Activated CD8-positive, alpha-beta memory T cell treated with anti-CD3 and anti-CD28 coated beads for 24 hours (primary cell): ENCODE results near the gene SNTG2.

Experiments
- DNase-seq: peaks from one replicate; pipeline ENCODE4 v3.0.0-alpha.2; 2020

Gene SNTG2

DNA sequence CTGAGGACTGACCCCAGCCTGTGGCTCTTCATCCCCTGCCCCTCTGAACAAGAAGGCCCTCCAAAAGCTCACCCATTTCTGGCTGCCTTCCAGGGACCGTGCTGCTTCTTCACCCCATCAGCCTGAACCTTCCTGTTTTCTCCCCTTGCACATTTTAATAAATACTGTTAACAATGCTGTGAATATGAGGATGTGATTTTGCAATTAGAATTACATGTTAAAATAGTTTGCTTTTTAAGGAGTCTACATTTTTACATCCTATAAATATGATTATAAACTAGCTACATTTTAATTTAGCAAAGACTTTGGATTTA, 4.0 kb downstream of the SNTG2 start:
- no peak for DNase-seq

DNA sequence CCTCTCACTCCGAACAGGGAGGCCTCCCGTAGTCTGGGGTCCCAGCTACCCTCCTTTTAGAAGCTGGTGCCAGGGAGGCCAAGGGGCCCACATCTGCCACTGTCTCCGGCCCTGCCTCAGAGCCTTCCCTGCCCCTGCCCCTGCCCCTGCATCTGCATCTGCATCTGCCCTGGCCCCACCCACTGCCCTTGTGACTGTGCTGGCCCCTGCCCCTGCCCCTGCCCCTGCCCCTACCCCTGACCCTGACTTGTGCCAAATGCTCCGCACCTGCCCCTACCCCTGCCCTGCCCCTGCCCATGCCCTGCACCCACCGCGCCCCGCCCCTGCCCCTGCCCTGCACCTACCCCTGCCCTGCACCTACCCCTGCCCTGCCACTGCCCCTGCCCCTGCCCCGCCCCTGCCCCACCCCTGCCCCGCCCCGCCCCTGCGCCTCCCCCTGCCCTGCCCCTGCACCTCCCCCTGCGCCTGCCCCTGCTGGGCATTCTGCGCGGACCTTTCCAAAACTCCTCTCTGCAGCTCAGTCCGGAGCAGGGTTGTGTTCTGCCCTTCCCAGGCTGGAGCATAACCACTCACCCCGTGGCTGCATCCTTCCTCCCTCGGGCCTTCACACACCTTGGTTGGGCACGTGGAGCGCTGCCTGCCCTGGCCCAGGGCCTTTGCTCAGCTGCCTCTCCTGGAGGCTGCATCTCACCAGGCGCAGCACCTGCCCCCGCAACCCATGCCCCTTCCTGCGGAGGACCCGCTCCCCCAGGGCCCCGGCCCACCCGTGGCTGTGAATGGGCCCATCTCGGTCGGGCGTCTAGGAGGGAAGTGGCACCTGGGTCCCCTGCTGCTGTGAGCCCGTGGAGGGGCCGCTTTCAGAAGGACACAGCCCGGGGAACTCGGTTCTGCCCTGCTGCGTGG, 5.4 kb downstream of the SNTG2 start:
- DNase-seq = no peak

DNA sequence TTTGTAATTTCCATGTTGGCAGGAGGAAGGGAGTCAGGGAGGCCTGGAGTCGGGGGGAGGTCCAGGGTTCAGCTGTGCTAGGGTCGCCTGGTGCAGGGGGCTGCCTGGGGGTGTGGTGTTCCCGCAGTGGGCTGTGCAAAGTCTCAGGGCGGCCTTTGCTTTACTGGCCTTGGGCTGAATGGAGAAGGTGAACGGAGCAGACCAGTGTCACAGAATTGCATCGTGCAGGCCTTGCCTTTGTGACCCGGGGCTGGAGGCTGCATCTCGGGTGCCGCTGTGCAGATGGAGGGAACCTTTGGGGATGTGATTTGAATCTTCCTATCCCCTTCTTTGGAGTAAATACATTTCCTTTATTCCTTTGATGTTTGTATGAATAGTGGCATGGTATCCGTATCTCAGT, 8.8 kb downstream of the SNTG2 start:
- no peak for DNase-seq

DNA sequence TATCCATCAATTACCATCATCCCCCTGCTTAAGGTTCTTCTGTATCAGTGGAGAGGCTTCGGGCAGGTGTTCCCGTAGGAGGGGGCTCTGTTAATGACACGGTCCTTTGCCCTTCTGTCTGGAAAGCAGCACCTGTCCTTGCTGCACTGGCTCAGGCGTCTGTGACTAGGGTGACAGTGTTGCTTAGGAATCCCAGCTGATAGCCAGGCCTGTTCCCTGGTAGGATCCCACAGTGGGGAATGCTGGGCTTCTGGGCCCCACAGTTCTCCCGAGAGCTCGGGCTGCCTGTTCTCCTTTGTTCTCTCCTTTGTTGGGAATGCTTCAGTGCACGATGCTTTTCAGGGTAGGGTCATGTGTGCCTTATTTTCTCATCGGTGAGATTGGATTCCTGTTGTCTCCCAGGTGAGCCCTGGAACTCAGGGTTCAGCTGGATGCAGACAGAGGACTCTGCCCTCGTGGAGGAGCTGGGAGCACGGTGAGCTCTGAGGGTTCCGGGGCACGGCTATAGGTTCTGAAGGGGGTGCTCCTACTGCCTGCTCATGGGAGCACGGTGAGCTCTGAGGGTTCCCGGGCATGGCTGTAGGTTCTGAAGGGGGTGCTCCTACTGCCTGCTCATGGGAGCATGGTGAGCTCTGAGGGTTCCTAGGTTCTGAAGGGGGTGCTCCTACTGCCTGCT, 9.6 kb downstream of the SNTG2 start:
- no peak for DNase-seq

DNA sequence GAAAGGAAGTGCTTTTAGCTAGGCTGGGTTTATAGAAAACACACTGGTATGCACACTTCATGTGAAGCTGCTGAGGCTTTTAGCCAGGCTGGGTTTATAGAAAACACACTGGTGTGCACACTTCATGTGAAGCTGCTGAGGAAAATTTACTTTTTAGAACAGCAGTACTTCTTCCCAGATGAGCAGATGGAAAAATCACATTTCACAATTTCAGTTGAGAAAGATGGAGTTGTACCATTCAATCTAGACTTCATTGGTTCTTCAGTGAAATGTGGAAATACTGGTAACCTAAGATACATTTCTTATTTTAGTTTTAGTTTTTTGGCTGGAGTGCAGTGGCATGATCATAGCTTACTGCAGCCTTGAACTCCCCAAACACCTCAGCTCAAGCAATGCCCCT, 11.1 kb downstream of the SNTG2 start:
- DNase-seq = no peak

DNA sequence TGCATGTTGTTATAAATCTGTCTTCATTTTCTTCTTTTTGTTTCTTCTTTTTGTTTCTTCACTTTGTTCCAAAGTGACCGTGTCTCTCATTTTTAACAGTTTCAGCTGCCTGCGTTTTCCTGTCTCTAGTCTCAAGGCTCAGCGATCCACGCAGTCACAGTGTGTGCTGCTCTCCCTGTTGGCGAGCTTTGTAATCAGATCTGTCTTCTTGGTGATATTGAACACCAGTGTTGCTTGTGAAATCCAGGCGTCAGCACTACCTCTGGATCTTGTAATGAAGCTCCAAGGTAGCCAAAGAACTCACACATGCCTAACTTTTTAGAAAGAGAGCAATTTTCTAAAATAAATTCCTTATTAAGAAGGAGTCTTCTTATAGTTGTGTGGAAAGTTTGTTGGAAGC, 13.2 kb downstream of the SNTG2 start:
- no peak for DNase-seq

DNA sequence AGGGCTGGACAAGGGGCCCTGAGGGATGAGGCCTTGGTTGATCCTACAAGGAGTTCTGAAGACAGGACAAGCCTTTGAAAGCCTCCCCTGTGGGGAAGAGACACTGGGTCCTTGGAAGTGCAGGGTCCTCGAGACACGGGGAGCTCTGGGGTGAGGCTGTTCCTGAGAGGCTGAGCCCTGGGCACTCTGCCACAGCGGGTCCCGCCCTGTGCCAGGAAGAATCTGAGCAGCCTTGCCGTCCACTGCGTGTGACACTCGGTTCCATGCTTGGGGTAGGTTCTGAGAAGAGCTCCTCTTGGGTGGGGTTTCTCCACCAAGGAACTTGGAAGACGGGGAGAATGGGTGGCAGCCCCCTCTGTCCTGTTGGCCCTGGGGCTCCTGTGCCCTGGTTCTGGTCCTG, 13.9 kb downstream of the SNTG2 start:
- no peak for DNase-seq

DNA sequence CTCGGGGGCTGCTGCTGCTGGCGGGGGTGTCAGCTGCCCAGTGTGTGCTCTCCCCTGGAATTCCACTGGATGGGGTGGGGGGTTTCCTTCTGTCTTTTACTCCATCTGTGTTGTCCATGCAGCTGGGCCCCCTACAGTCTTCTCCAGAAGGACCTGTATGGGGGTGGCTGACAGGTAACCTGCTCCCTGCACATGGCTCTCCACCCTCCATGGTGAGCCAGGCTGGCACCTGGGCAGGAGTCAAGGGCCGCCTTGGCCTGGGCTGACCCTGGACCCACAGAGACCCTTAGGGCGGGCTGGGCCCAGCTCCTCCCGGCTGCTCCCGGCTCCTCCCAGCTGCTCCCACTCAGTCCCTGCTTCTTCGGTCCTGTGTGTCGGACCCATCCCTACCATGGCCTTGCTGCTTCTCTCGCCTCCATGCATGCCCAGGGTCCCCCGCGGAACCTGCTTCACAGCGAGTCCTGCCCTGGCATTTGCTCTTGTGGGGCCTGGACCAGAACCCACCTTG, 15.0 kb downstream of the SNTG2 start:
- DNase-seq = no peak

DNA sequence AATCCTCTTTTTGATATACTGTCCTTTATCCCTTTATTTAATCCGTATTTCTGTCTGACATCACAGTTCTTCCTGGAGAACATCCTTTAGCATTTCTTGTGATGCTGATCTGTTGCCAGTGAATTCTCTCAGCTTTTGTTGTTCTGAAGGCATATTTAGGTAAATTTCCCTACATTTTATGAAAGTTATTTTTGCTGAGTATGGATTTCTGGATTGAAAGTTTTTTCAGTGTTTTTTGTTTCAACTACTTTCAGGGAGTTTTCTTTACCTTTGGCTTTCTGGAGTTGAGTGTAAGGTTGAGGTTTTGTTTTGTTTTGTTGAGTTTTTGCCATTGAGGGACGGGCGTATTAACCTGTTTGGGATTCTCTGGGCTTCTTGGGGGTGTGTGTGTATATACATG, 22.5 kb downstream of the SNTG2 start:
- DNase-seq = no peak

DNA sequence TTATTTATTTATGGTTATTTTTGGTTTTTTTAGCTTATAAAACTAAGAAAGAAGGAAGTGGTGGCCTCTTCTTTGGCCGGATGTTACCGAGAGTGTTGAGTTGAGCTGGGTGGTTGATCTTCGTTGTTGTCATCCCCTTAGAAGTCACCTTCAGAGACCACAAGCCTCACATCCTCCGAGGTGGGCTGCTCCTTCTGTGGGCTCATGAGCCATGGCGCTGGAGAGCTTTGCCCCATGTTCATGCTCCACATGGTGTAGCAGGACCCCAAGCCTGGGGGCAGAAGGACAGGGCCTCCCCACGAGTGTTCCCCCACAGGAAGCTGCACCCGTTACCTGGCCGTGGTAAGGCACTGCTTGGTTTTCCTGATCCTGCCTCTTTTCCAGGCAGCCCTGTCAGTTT, 23.4 kb downstream of the SNTG2 start:
- no peak for DNase-seq

DNA sequence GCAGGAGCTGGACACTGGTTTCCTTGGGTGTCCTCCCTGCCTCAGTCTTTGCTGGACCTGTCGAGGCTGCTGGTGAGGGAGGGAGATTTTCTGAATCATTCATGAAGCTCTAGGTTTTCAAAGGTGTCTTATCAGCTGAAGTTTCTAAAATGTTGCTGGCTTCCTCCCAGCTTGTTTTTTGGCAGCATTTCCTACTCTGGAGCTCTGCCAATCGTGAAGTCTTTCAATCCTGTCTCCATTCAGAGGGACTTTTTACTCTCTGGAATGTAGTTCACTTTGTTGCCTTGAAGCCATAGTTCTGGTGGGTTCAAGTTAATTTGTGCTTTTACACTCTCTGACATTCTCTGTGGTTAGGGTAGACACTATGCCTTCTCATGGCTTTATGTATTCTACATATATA, 23.9 kb downstream of the SNTG2 start:
- DNase-seq = no peak

DNA sequence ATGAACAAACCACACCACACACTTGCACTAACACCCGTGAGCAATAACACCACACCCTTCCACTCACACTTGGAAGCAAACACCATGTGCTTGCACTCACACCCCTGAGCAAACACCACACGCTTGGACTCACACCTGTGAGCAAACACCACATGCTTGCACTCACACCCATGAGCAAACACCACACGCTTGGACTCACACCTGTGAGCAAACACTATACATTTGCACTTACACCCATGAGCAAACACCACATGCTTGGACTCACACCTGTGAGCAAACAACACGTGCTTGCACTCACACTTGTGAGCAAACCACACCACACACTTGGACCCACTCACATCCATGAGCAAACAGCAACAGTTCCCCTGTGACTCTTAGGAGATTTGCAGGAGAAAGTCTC, 24.4 kb downstream of the SNTG2 start:
- no peak for DNase-seq

DNA sequence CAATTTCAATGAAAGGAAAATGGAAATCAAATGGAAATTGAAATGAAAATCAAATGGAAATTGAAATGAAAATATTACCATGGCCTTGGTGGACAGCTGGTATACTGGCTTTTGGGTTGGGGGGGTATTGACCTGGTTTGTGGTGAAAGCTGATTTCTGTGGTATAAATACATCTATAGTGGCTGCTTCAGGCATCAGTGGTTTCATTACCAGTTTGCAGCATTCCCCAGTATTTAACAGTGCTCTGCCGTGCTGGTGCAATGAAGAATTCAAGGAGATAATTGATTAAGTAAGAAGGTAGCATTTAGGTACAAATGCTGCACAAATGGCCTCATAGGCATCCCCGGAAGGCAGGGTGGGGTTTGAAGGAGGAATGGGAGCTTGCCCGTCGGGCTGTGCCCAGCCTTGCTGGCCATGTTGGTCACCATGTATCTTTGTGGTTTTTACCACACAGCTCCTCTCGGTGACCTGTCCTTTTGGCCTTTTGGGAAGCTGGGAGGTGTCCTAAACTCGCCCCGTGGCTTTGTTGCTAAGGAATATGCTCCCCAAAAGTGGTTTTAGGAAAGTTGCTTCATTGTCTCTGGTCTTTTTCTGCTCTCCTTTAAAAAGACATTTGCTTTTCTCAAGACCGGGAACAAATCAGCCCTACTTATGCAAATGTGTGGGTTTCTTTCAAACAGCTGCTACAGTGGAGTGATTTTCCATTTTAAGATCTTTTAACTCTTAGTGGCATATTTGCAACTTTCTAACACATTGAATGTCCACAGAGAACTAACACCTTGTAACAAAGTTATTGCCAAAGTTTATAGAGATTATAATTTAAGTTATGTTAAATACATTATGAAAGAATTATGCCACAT, 28.6 kb downstream of the SNTG2 start:
- DNase-seq = no peak

DNA sequence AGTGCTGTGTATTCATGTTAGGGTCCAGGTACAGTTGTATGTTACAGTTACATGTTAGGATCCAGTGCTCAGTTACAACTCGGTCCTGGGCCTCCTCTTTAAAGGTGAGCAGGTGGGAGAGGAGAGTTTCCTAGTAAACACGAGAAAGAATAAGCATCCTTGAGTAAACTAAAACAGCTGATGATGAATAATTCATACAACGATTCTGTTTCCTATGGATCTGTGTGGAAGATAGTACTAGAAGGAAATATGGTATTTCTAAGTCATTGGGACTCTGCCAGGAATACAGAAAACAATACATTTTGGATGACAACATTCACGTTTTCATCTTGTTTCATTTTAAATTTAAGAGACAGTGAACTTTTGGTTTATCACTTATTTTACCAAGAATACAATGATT, 29.5 kb downstream of the SNTG2 start:
- DNase-seq = no peak

DNA sequence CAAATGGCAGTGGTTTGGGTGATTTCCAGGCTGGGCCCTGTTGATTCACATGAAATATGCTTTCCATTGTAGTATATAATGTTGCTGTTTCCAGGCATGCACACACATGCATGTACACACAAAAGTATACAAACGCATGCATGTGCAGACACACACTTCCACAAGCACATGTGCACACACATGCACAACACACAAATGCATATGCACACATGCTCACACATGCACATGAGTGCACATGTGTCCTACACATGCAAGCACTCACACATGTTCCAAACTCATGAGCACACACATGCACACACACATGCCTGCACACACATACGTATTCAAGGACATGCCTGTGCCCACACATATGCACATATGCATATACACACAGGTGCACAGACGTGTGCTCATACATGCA, 30.6 kb downstream of the SNTG2 start:
- DNase-seq = no peak

DNA sequence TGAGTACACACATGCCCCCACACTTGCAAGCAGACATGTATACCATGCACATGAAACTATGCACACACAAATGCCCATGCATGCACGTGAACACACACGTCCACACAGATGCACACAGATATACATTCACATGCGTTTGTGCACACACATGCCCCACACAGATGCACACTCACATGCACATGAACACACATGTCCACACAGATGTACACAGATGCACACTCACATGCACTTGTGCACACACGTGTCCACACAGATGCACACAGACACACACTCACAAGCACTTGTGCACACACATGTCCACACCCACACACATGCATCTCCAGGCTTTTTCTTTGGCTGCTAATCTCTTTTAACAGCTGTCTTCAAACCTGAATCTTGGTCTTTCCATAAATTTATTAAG, 31.1 kb downstream of the SNTG2 start:
- no peak for DNase-seq

DNA sequence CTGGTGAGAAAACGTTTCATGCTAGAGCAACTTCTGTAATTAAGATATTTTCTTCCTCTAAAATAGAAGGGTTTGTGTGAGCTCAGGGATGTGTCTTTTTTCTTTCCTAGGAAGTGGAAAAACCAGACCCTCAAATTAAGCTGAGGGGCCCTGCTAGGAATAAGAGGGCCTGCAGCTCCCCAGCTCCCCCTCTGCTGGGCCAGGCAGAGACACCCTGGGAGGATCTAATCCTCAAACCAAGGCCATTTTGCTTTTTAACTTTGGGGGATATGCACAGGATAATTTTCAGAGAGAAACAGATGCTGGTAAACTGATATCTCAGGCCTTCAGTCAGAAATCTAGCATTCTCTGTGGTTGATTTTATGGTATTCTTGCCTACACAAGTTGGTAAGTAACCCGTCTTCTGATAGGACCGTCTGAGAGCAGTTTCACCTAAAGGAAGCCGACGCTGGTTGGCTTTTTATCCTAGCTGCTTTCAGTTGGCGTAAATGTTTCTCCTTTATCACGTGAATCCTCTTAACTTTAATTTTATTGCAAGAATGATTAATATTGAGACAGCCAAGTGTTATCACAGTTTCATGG, 34.8 kb downstream of the SNTG2 start:
- DNase-seq = no peak

DNA sequence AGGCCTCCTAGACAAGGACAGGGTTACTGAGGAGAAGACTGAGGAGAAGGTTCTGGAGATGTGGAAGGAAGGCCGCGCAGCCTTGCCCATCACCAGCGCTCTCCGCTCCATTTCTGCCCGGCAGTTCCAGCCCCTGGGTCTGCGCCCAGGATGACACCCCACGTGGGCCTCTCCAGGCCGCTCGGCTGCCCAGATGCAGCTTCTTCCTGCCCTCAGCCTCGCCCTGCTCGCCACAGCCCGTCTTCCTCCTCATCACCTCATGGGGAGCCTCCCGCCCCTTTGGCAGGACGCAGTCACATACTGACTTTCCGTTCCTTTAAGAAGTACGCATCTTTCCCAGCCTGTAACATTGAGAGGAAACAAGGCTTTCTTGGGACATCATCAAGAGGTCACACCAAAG, 37.1 kb downstream of the SNTG2 start:
- DNase-seq = no peak

DNA sequence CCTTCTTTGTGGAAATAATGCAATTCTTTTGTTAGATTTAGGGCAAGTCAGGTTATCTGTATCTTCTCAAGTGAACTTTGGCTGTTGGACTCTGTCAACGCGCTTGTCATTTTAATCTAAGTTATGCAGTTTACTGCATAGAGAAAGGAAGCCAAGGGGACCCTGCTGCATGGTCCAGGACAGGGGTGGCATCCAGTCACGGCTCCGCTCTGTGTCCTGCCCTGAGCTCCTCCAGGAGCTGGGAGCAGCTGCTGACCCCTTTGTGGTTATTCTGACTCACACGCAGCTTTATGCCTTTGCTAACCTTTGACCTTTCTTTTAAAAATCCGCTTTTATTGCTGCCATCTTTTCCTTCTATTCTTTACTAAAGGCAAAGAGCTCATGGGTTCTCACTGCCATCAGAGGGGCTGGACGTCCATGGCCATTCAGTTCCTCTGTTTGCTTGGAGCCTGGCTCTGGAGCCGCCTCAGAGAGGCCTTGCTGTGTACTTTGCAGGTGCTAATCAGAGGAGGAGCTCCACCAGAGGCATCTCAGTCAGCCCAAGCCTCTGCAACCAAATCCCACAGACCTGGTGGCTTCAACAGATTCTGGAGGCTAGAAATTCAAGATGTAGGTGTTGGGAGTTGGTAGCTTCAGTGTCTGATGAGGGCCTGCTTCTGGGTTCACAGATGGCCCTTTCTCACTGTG, 39.3 kb downstream of the SNTG2 start:
- no peak for DNase-seq

DNA sequence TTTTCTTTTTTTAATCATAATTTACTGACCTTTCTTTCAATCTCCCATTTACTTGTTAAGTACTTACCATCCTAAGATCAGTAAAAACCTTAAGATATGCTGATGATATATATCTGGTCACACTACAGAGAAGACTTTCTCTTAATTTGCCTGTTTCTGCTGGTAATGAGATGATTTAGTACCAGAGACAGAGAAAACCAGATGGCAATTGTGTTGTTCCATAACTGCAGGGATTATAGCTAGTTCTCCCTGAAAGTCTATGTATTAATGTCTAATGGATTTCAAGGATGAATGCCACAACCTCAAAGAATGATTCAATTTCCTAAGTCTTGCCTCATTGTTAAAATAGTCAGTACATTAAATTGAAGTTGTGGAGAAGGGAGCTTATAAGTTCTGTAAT, 40.3 kb downstream of the SNTG2 start:
- no peak for DNase-seq

DNA sequence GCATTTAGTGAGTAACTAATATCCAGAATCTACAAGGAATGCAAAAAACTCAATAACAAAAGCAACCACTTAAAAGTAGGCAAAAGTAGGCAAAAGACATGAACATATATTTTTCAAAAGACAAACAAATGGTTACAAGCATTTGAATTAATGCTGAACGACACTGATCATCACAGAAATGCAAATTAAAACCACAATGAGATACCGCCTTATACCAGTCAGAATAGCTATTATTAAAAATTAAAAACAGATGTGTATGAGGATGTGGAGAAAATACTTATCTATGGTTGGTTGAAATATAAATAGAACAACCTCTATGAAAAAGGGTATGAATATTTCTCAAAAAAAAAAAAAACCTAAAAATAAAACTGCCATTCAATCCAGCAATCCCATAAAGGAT, 51.7 kb downstream of the SNTG2 start:
- DNase-seq = no peak

DNA sequence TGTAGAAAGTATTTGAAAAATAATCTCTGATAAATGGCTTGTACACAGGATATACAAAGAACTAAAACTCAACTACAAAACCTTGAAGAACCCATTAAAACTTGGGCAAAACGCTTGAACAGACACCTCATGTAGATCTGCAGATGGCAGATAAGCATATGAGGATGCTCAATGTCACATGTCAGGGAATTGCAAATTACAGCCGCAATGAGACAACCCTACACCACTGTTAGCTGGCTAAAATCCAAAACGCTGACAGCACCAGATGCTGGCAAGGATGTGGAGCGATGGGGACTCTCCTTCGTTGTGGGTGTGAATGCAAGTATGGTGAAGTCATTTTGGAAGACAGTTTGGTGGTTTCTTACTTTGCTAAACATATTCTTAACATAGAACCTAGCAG, 53.7 kb downstream of the SNTG2 start:
- no peak for DNase-seq
